Measurements from ENCODE around the gene C1QTNF5. TPM values are rescaled to one million over a fixed set of nuclear protein-coding genes. Genes with fewer than 3 reads are reported as not detected.
A peak's percentile ranks its signal among the peaks of the same experiment; 100 is the strongest.

The C1QTNF5 gene
- total and polyA plus RNA-seq, 2 experiments from 2014 or later, result 5.8 to 8.0 TPM

DNA sequence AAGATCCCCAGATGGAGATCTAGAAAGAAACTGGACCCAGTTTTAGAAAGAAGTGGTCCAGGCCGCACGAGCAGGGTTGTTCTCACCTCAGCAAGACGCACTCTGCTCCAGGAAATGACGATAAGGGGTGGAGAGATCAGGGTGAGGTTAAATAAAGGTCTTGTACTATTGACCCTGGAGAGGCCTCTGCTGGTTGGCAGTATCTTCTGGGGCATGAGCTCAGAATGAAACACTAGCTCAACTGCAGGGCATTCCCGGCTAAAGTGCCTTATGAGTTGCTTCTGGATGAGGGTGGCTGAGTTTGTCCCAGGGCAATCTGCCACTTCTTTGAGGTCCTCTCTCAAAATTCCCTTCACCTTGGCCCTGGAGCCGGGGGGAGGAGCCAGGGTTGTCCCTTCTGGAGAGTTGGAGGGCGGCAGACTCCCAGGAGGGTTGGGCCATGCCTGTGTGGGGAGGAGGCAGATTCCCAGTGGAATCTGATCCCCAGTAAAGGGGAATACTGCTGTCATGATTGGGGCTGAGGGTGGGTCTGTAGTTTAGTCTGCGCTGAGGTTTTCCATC is 29.9 kb upstream of the C1QTNF5 start:
- Histone ChIP-seq H3K9me3 (ENCODE audit: low read depth) (no peaks in the 10 kb centered on the region), H3K4me1 (ENCODE audit: low read depth) (peaks cover 77% of the 10 kb centered on the region), H3K27ac (peak overlapping the region; percentile 88), H3K36me3 (no peaks in the 10 kb centered on the region), H3K27me3 (no peaks in the 10 kb centered on the region), H3K4me3 (no peak overlapping the region)
- TF ChIP-seq CTCF (IDR thresholded peaks at IDR 0.05; ENCODE audit: low read depth, low read length), result no peak
- peak in 1 of 2 donors; percentile 59 for DNase-seq (ENCODE audit: low read depth in 1 of 2, low spot score in 1 of 2)

- Histone ChIP-seq H3K9me3 (ENCODE audit: low read depth) (no peaks in the 10 kb centered on the region), H3K36me3 (no peaks in the 10 kb centered on the region), H3K27ac (peak overlapping the region; percentile 88), H3K4me1 (ENCODE audit: low read depth) (peaks cover 77% of the 10 kb centered on the region), H3K27me3 (no peaks in the 10 kb centered on the region), H3K4me3 (no peak overlapping the region)
- DNase-seq (ENCODE audit: low read depth in 1 of 2, low spot score in 1 of 2), result no peak
- TF ChIP-seq CTCF (IDR thresholded peaks at IDR 0.05; ENCODE audit: low read depth, low read length), result no peak
Measured at GRCh38 chr11:119369132-119369925, 28.6 kb upstream of the C1QTNF5 start.

DNA sequence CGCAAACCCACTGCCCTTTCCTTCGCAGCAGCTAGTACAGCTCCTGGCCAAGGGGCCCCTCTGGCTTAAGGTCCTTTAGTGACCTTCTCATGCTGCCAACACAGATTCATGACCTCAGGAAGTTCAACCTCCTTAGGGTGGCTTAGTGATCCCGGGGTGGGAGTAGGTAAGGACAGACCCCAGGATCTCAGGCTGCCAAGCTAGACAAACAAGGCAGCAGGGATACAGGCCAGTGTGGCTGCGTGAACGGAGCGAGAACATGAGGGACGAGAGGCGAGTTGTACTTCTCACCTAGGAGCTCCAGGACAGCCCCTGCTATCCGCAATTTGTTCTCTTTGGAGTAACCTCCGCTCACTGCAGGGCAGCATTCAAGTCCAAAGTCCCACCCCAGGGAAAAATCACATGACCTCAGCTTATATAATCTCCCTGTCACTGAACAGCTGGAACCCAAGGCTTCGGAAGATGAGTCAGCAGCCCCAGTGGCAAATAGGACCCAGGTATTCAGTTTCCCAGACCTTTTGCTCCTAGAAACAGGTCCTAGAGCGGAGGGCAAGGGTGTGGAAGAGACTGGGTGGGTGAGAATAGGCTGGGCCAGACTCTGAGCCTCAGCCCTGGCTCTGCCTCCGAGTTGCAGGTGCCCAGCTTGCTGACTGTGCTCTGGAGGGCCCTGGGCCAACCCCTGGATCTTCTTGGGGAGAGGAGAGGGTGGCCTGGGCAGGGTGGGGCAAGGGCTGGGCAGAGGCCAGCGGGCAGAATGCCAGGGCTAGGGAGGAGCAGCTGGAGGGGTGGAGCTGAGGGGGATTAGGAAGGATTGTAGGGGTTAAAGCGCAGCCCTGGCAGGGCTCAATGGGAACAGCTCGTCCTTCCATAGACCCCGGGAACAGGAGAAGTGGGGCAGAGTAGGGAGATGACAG is 27.7 kb upstream of the C1QTNF5 start:
- H3K27ac ChIP-seq, result peak overlapping the region; percentile 67
- H3K4me1 ChIP-seq (ENCODE audit: low read depth), result peaks cover 71% of the 10 kb centered on the region
- no peak overlapping the region for H3K4me3 ChIP-seq
- TF ChIP-seq CTCF (IDR thresholded peaks at IDR 0.05; ENCODE audit: low read depth, low read length), result no peak
- H3K9me3 ChIP-seq (ENCODE audit: low read depth), result no peaks in the 10 kb centered on the region
- DNase-seq (ENCODE audit: low read depth in 1 of 2, low spot score in 1 of 2), result peak in 1 of 2 donors; percentile 33
- H3K36me3 ChIP-seq, result no peaks in the 10 kb centered on the region
- H3K27me3 ChIP-seq, result no peaks in the 10 kb centered on the region

- H3K4me1 ChIP-seq (ENCODE audit: low read depth), result peaks cover 71% of the 10 kb centered on the region
Measured at GRCh38 chr11:119367661-119368120, 27.0 kb upstream of the C1QTNF5 start.

More at GRCh38 chr11:119367661-119368120, 27.0 kb upstream of the C1QTNF5 start:
- H3K4me3 ChIP-seq, result no peak overlapping the region
- H3K9me3 ChIP-seq (ENCODE audit: low read depth), result no peaks in the 10 kb centered on the region
- TF ChIP-seq CTCF (IDR thresholded peaks at IDR 0.05; ENCODE audit: low read depth, low read length), result no peak
- DNase-seq (ENCODE audit: low read depth in 1 of 2, low spot score in 1 of 2), result no peak
- H3K27me3 ChIP-seq, result no peaks in the 10 kb centered on the region
- no peaks in the 10 kb centered on the region for H3K36me3 ChIP-seq
- peak overlapping the region; percentile 67 for H3K27ac ChIP-seq
